ENCODE results near the gene CEP70. TPM values are rescaled to one million over a fixed set of nuclear protein-coding genes. Genes with fewer than 3 reads are reported as not detected.

Gene CEP70, protein sequence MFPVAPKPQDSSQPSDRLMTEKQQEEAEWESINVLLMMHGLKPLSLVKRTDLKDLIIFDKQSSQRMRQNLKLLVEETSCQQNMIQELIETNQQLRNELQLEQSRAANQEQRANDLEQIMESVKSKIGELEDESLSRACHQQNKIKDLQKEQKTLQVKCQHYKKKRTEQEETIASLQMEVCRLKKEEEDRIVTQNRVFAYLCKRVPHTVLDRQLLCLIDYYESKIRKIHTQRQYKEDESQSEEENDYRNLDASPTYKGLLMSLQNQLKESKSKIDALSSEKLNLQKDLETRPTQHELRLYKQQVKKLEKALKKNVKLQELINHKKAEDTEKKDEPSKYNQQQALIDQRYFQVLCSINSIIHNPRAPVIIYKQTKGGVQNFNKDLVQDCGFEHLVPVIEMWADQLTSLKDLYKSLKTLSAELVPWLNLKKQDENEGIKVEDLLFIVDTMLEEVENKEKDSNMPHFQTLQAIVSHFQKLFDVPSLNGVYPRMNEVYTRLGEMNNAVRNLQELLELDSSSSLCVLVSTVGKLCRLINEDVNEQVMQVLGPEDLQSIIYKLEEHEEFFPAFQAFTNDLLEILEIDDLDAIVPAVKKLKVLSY
- total RNA-seq, result 10 to 100 TPM; 31.6 to 45.4 TPM

DNA sequence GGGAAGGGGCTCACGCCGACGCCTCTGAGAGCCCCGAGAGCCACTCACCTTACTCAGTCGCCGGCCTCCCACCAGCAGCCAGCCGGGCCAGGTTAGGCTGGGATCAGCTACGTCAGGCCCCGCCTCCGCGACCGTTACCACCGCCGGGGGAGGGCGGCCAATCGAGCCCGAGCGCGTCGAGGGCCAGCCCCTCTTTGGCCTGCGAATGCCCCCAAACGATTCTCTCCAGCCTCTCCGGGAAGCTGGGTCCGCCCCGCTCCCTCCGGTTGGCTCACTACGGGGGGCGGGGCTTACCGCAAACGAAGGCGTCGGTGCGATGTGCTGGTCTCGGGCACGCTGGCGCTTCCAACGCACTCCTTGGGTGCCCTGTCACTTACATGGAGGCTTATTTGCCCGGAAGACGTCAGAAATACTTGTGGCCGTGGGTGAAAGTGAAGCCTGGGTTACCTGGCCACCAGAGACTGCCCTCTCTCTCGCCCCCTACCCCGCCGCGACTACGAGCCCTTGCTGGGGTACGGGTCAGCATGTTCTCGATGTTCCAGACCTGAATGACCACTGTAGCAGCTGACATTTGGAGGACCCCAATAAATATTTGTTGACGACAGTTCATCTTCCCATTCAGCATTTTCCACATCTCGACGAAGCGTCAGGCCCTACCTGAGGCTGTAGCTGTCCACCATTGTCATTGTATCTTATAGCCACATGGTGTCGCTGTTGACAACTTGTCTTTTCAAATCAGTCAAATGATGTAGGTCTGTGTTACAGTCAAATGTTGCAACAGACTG, at the start of gene CEP70:
TSS of gene CEP70 (minus strand) at position 111 of the 785 bp plus-strand sequence. CDS start 21,333 bp downstream, outside the sequence.
- Histone ChIP-seq H3K9ac (ENCODE audit: low read depth in 2 of 2, low read length in 2 of 2) (peak within 1 kb of the TSS; percentile 89 to 99), H3K27me3 (no peaks in the 10 kb centered on the region), H3K4me1 (peaks cover 3% of the 10 kb centered on the region), H3K36me3 (no peaks in the 10 kb centered on the region), H3K4me3 (peak within 1 kb of the TSS; percentile 64), H3K9me3 (no peaks in the 10 kb centered on the region), H3K27ac (peak within 1 kb of the TSS; percentile 89)
- TF ChIP-seq, protein P1, sequence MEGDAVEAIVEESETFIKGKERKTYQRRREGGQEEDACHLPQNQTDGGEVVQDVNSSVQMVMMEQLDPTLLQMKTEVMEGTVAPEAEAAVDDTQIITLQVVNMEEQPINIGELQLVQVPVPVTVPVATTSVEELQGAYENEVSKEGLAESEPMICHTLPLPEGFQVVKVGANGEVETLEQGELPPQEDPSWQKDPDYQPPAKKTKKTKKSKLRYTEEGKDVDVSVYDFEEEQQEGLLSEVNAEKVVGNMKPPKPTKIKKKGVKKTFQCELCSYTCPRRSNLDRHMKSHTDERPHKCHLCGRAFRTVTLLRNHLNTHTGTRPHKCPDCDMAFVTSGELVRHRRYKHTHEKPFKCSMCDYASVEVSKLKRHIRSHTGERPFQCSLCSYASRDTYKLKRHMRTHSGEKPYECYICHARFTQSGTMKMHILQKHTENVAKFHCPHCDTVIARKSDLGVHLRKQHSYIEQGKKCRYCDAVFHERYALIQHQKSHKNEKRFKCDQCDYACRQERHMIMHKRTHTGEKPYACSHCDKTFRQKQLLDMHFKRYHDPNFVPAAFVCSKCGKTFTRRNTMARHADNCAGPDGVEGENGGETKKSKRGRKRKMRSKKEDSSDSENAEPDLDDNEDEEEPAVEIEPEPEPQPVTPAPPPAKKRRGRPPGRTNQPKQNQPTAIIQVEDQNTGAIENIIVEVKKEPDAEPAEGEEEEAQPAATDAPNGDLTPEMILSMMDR (IDR thresholded peaks at IDR 0.05), result peak; percentile 92
- intact Hi-C loops (cut with DNase I), result loop anchor here (2.0 to 10.0 kb wide), 3 partner anchors 240 to 328 kb away; partner anchors contain the start of gene PIK3CB
- peak; percentile 96 for DNase-seq

DNA sequence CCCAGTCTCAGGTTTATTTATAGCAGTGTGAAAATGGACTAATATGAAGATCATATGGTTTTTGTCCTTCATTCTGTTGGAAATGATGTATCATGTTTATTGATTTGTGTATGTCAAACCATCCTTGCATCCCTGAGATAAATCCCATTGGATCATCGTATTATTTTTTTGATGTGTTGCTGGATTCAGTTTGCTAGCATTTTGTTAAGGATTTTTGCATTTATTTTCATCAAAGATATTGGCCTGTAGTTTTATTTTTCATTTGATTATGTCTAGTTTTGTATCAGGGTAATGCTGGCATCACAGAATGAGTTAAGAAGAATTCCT, 48.8 kb upstream of the CEP70 start:
- Histone ChIP-seq H3K27ac (no peak overlapping the region), H3K9me3 (no peaks in the 10 kb centered on the region), H3K4me1 (no peaks in the 10 kb centered on the region), H3K27me3 (no peaks in the 10 kb centered on the region), H3K4me3 (no peak overlapping the region), H3K36me3 (no peaks in the 10 kb centered on the region), H3K9ac (ENCODE audit: low read depth in 2 of 2, low read length in 2 of 2) (no peak overlapping the region)
- no peak for DNase-seq
- TF ChIP-seq, protein P1 (IDR thresholded peaks at IDR 0.05), result no peak
- intact Hi-C loops (cut with DNase I), result no loop called here

DNA sequence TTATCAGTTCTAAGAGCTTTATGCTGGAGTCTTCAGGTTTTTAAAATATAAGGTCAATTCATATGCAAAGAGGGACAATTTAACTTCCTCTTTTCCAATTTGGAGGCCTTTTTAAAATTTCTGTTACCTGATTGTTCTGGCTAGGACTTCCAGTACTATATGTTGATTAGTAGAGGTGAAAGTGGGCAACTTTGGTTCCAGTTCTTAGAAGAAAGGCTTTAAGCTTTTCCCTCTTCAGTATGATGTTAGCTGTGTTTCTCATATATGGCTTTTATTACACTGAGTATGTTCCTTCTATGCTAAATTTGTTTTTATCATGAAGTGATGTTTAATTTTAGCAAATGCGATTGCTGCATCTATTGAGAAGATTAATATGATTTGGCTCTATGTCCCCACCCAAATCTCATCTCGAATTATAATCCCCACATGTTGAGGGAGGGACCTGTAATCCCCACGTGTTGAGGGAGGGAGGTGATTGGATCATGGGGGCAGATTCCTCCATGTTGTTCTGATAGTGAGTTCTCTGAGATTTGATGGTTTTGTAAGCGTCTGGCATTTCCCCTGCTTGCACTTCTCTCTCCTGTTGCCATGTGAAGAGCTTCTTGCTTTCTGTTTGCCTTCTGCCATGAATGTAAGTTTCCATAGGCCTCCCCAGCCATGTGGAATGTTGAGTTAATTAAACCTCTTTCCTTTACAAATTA, 48.3 kb upstream of the CEP70 start:
- H3K36me3 ChIP-seq, result no peaks in the 10 kb centered on the region
- no peak overlapping the region for H3K27ac ChIP-seq
- no peak for DNase-seq
- H3K9me3 ChIP-seq, result no peaks in the 10 kb centered on the region
- H3K9ac ChIP-seq (ENCODE audit: low read depth in 2 of 2, low read length in 2 of 2), result no peak overlapping the region
- no peaks in the 10 kb centered on the region for H3K27me3 ChIP-seq
- TF ChIP-seq, protein P1 (IDR thresholded peaks at IDR 0.05), result no peak
- intact Hi-C loops (cut with DNase I), result no loop called here
- no peaks in the 10 kb centered on the region for H3K4me1 ChIP-seq
- H3K4me3 ChIP-seq, result no peak overlapping the region

DNA sequence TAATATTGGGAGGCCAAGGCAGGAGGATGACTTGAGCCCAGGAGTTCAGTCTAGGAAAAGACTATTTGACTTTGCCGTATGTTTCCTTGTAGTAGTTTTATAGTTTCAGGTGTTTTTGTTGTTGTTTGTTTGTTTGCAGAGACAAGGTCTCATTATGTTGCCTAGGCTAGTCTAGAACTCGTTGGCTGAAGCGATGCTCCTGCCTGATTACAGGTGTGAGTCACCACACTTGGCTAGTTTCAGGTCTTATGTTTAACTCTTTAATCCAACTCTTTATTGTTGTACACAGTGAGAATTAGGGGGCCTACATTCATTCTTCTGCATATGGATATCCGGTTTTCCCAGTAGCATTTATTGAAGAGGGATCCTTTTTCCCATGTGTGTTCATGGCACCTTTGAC, 46.5 kb upstream of the CEP70 start:
- no peak for DNase-seq
- no peaks in the 10 kb centered on the region for H3K36me3 ChIP-seq

More for the DNA sequence above, 46.5 kb upstream of the CEP70 start:
- TF ChIP-seq, protein P1 (IDR thresholded peaks at IDR 0.05), result no peak
- intact Hi-C loops (cut with DNase I), result no loop called here
- H3K4me1 ChIP-seq, result no peaks in the 10 kb centered on the region
- H3K9me3 ChIP-seq, result no peaks in the 10 kb centered on the region
- H3K27ac ChIP-seq, result no peak overlapping the region
- no peak overlapping the region for H3K4me3 ChIP-seq
- H3K27me3 ChIP-seq, result no peaks in the 10 kb centered on the region
- H3K9ac ChIP-seq (ENCODE audit: low read depth in 2 of 2, low read length in 2 of 2), result no peak overlapping the region

Measured in colonic mucosa (tissue), 4 donors.